ENCODE results near the gene SNX9.
"Not testable (repeated sequence)": the region's sequence is repeated elsewhere in the genome, so short reads cannot be mapped to it uniquely, and the experiment has no call there.

The SNX9 gene

DNA sequence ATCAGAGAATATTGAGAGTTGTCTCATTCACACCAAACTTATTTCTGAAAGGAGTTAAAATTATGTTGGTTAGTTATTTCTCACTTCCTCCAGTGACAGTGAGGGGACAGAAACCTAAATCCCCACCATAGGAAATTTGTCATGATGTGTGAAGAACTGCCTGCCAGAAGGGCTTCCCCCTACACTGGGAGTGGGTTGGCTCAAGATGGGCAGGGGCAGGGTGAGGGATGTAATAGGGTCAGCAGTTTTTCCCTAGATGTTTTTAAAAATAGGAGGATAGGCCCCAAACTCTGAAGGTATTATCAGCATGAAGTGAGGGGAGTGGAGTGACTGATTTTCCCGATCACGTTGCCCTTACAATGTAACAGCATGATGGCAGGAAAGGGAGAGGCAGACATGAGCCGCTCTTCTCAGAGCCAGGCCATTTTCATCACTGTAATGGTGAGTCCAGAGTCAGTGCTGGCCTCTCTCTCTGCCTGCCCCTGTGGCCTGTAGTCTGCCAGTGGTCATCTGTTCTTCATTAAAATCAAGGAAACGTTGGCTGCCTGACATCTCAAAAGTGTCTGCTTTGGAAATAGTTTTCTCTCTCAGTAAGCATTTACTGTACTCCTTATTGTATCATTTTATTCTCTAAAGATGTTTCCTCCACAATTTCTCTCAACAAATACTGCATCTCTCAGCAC is 98.8 kb downstream of the SNX9 start:
- peak; percentile 45 to 47 for DNase-seq (ENCODE audit: low read depth in 2 of 2)

DNA sequence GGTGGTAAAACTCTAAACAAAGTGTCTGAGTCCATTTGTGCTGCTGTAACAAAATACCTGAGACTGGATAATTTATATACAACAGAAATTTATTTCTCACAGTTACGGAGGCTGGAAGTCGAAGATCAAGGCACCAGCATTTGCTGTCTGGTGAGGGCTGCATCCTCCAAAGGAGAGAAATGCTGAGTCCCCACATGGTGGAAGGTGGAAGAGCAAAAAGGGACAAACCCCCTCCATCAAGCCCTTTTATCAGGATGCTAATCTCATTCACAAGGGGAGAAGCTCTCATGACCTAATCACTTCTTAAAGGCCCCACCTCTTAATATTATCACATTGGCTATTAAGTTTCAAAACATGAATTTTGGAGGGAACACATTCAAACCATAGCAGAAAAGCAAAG is 102.7 kb downstream of the SNX9 start:
- no peak for DNase-seq (ENCODE audit: low read depth in 2 of 2)

DNA sequence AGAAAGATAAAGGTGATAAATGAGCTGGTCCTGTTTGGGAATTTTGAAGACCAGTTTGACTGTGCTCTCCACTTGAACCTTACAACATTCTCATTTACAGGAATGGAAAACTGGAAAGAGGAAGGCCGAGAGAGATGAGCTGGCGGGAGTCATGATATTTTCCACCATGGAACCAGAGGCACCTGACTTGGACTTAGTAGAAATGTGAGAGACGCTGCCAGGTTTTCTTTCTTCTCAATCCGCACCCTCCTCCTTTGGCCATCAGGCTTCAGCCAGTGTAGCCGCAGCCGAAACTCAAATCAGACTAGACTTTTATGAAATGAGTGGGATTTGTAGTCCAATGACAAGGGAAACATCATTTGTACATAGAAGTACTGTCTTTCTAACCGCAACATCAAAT is 104.0 kb downstream of the SNX9 start:
- DNase-seq (ENCODE audit: low read depth in 2 of 2) = no peak

DNA sequence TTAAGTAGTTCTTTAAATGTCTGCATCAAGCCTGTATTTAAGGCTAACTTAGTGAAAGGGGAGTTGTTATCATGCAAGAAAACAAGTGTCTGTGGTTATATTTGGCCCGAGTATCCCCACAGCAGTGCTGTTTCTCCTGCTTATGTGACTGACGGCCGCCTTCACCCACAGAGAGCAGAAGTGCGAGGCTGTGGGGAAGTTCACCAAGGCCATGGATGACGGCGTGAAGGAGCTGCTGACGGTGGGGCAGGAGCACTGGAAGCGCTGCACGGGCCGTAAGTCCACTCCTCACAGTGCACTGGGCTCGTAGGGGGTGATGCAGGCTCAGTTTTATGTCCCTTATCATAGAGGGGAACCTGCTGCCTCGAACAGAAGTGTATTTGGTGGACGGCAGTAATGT is 105.4 kb downstream of the SNX9 start:
- no peak for DNase-seq (ENCODE audit: low read depth in 2 of 2)

DNA sequence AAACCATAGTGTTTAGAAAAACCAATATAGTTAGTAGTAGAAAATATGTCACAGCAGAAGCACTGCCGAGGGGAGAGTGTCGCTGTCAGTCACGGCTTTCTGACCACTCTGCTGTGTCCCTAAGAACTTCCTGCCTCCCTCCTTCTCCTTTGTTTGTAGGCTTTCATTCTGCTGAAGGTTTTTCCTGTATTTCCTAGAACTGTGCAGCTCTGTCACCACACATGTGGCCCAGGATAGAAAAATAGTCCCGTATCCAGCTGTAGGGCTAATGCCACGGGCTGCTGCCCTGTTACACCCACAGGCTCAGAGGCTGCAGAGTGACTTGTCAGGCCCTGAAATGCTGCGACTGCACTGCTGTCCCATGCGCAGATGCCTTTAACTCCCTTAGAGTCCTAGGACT is 106.0 kb downstream of the SNX9 start:
- no peak for DNase-seq (ENCODE audit: low read depth in 2 of 2)

DNA sequence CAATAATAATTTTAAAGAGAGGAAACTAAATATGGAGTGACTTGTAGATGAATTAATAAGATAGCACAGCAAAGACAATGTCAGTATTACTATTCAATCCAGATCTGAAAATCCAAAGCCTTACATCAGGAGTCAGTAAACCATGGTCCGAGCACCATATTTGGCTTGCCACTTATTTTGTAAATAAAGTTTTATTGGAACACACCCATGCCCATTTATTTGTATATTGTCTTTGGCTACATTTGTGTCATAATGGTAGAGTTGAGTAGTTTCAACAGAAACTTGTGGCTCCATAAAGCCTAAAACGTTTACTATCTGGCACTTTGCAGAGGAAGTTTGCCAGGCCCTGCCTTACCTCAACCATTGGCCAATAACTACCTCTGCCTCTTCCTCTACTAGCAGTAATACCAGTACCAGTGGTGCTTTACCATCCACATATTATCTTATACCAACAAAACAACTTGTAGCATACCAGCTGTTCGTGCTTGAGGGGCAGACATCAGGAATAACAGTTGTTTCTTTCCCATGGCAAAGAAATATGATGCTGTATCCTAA is 106.8 kb downstream of the SNX9 start:
- DNase-seq (ENCODE audit: low read depth in 2 of 2) = no peak

DNA sequence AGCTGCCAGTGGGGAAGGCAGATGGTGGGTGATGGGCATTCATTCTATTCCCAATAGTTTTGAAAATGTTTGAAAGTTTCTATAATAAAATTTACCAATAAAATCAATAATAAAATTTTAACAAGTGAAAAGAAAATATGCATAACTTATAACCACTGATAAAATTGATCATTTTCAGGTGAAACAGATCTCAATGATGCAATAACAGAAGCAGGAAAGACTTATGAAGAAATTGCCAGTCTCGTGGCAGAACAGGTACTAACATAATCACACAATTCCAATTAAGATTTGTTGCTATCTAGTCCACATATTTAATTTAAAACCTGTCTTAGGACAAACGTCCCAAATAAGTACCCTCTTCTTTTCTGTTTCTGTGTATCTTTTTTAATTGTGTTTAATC is 112.7 kb downstream of the SNX9 start:
- DNase-seq (ENCODE audit: low read depth in 2 of 2) = no peak

DNA sequence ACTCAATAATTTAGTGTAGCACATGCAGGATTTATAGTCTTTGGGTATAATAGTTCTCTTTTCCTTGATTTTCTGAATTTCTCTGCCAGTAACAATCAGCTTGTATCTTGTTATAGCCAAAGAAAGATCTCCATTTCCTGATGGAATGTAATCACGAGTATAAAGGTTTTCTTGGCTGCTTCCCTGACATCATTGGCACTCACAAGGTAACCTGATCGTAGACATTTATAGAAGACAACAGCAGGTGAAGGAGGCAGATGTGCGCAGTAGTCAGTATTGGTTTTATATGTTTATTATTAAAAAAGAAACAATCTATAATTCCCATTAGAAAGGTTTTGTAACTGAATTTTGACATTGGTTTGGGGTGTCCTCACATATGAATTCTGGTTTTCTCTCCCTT is 114.3 kb downstream of the SNX9 start:
- no peak for DNase-seq (ENCODE audit: low read depth in 2 of 2)

DNA sequence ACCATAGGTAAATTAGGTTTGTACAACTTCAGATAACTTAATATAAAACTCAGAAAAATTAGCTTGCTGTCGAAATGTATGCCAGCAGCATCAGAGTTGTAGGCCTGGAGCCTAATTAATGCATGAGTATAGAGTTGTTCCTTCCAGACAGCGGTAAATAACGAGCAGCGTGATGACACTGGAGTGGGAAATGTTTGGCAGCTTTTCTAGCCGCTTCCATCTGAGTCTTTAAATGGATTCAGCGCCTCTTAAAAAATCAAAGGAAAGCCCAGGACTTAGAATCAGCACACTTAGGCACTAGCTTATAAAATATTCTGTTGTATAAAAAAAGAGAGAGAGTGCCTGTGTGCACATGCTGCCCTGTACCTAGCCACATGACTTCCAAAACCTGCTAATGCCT is 114.9 kb downstream of the SNX9 start:
- no peak for DNase-seq (ENCODE audit: low read depth in 2 of 2)

DNA sequence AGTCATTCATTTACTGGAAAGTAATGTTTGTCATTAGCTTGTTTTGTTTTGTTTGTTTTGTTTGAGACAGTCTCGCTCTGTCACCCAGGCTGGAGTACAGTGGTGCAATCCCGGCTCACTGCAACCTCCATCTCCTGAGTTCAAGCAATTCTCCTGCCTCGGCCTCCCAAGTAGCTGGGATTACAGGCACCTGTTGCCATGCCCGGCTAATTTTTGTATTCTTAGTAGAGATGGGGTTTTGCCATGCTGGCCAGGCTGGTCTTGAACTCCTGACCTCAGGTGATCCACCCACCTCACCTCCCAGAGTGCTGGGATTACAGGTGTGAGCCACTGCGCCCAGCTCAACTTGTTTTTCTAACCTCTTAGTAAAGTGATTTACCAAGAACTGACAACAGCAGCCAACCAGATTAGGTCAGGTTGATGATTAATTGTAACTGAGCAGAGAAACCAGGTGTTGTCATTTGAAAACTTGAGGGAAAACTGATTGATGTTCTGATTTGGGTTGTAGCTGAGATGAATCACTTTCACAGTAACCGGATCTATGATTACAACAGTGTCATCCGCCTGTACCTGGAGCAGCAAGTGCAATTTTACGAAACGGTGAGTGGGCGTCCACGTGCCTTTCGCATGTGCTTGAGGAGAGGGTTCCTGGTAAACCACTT is 117.5 kb downstream of the SNX9 start:
- DNase-seq (ENCODE audit: low read depth in 2 of 2) = not testable (repeated sequence)

DNA sequence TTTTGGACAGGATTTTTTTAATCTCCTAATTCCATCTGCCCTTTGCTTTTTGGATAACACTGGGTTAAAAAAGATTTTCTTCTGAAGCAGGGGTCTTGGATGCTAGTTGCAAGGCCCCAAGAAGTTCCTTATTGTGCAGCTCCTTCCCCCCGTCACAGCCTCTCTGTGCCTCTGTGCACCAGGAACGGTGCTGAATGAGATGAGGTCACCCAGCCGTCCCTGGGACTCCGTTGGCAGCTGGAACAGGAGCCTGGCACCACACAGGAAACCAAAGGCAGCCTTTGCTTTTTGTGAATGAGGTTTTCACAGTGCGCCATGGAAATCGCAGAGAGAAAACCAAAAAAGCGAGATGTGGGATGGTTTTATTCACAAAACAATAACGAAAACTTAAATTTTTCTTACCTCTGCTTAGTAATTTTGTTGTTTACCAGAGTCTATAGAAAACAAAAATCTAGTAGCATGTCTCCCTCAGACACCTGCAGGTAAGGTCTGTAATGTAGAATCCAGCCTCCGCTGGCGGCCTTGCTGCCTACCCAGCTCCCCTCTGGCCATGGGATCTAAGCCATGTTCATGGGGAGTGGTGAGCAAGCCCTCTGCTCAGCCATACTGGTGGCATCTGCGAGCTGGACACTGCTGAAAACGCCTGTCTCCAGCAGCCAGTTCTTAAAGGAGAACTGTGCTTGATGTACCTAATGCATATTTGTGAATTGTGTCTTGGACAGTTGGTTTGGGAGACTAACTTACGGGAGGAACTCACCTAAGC is 118.2 kb downstream of the SNX9 start:
- no peak for DNase-seq (ENCODE audit: low read depth in 2 of 2)

DNA sequence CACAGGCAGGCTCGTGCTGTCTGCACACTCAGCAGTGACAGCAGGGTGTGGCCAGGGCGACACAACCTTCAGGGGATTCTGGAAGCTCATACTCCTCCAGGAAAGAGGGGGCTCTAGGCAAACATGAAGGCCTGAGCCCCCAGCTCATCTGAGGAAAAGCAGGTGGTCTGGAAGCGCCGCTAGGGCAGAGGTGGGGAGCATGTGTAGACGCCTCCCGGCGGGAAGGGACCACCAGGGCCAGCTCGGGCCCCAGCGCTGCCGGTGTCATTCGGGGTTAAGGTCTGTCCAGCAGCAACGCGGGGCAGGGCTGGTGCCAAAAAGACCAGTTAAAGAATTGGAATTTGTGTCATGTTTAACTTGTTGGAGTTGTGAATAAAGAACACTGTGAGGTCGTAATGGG is 119.3 kb downstream of the SNX9 start:
- DNase-seq (ENCODE audit: low read depth in 2 of 2) = no peak

DNA sequence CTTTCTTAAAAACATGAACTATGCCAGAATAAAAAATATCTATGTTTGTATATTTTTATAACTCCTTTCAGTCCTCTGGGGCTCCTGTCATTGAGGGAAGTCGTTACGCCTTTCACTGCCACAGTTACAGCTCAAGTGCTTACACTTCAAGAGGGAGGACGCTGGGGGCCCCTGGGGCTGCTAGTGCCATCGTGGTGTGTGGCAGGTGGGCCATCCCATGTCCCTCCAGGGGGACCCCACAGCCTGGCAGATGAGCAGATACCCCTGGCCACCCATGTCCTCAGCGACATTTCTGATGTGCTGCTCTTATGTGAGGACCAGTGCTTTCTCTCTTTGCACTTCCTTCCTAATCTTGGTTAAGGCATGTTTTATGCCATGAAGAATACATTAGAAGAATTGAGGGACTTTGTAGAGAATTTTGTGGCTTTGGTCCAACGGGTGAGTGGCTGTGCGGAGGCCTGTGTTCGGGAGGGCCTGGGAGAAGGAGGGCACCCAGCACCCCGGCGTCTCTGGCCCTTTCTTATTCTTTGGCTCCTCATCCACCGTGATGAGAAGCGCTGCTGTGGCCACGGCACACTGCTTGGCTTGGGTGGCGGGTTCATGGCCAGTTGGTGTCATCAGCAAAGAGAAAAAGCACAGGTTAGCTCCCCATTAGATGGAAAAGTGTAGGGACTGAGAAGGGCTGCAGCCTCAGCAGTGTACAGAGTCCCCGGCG is 120.4 kb downstream of the SNX9 start:
- DNase-seq (ENCODE audit: low read depth in 2 of 2) = no peak

DNA sequence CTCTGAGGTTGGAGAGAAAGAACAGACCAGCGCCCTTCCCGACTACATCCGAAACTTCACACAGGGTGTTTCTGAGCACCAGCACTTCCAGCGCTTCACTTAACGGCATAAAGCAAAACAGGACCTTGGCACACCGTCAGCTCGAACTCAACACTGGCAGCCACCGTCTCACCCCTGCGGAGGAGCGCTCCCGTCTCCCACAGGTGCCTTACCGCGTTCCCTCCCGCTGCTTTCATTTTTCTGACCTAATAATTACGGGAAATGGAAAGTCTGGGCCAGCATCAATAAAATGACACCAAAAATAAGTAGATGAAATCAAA is 120.9 kb downstream of the SNX9 start:
- no peak for DNase-seq (ENCODE audit: low read depth in 2 of 2)

DNA sequence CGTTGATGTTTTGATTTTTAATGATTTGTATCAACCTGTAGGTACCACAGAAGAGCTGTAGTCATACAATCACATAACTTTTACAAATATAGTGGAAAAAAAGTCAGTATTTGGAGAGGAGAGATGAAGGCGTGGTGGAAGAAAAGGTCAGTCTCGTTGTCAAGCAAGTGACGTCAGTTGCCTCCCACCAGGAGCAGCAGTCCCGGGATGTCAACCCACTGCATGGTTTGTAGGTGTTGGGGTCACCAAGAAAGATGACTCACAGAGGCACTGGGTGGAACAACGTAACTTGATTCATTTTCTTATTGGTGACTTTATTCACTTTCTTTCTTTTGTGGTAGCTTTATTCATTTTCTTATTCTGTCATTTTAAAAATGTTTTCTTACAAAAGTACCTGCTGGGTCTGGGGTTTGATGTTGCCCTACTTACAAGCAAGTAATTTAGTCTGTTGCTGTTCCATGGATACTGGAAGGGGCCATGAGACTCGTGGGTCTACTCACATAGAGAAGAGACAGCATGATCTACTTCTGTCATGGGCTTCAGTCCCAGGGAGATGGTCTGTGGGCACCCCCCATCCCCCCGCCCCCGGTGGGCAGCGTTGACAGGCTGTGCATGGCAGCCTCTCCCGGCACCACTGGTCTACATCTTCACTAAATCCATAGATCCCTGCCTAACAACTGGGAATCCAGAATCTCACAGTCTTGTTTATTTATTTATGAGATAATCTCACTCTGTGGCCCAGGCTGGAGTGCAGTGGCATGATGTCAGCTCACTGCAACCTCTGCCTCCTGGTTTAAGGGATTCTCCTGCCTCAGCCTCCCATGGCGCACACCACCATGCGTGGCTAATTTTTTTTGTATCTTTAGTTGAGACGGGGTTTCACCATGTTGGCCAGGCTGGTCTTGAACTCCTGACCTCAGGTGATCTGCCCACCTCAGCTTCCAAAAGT is 122.2 kb downstream of the SNX9 start:
- DNase-seq (ENCODE audit: low read depth in 2 of 2) = no peak

DNA sequence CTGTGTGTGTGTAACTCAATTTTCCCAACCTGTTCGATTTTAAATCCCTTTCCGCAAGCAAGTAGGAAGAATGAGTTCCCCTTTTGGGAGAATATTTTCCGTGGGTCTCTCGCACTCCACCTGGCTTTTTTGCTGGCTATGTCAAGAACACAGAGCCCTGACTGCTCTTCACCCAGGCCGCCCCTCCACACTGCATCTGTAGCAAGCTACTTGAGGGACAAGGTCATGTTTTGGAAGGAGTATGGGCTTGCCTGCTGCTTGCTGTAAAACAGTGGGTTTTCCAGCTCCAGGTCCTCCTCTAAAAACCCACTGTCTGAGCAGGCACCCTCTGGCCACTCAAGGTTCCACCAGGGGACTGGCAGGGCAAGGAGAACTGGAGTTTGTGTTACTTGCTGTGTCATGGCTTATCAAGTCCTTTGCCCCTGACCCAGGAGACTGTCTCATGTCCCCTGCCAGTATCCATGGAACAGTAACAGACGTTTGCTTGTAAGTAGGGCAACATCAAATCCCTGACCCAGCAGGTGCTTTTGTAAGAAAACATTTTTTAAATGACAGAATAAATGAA is 123.1 kb downstream of the SNX9 start:
- no peak for DNase-seq (ENCODE audit: low read depth in 2 of 2)

DNA sequence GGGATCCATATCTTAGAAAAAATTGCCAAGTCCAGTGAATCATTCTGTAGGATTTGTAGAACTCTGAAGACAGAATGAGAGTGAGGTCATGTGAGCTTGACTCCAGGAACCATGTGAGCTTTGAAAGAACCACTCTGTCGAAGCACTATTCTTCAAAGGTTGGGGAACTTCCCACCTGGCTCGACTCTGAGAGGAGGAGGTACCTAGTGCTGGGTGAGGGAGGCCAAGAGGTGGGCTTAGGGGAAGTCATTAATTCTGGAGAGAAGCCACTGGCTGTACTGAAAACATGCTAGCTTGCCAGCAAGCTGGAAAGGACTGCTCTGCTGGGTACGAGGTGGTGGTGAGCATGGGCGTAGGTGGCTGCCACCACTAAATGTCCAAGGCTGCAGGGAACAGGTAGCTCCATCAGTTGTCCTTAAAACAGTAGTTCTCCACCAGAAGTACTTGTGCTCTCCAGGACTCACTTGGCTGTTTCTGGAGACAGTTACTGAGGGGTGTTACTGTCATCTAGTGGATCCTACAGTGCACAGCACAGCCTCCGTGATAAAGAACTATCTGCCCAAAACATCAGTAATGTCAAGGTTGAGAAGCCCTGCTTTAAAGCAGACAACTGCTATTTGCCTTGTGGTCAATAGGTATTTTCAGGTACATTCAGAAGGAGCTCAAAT is 124.0 kb downstream of the SNX9 start:
- DNase-seq (ENCODE audit: low read depth in 2 of 2) = no peak

DNA sequence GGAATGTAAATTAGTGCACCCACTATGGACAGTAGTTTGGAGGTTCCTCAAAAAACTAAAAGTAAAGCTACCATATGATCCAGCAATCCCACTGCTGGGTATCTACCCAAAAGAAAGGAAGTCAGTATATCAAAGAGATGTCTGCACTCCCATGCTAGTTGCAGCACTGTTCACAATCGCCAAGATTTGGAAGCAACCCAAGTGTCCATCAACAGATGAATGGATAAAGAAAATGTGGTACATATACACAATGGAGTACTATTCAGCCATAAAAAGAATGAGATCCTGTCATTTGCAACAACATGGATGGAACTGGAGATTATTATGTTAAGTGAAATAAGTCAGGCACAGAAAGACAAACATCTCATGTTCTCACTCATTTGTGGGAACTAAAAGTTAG is 127.9 kb downstream of the SNX9 start:
- DNase-seq (ENCODE audit: low read depth in 2 of 2) = not testable (repeated sequence)

DNA sequence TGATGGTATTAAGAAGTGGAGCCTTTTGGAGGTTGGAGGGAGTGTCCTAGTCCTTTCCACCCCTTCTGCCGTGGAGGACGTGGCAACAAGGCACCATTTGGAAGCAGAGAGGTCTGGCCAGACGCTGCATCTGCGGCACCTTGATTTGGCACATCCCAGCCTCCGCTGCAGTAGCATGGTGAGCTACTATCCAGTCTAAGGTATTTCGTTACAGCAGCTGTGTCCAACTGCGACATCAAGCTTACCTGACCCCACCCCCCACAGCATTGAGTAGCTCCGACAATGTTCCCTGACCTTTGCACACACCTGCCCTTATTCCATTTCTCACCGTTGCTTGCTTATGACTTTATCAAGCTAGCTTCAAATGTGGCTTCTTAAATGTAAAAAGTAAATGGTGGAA is 128.8 kb downstream of the SNX9 start:
- no peak for DNase-seq (ENCODE audit: low read depth in 2 of 2)

DNA sequence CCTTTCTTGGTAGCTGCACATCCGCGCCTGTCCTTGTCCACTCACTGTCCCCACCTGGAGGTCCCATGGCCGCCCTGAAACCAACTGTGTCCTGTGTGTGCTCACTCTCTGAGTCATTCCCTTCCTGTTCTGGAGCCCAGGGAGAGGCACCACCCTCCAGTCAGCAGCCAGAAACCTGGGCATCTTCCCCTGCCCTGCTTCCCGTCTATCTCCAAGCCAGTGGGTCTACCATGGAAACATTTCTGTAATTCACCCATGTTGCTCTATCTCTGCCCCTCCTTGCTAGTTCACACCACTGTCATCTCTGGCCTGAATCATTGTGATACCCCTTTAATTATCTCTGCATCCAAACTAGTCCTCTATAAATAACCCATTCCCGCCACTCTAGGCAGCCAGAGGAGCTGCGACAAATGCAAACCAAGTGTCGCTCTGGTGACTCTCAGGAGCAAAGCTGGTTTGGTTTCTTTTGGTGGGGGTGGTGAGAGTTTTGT is 129.9 kb downstream of the SNX9 start:
- no peak for DNase-seq (ENCODE audit: low read depth in 2 of 2)

Data from fibroblast of skin of left biceps (primary cell).